ENCODE results near the gene SP2.

Gene SP2

DNA sequence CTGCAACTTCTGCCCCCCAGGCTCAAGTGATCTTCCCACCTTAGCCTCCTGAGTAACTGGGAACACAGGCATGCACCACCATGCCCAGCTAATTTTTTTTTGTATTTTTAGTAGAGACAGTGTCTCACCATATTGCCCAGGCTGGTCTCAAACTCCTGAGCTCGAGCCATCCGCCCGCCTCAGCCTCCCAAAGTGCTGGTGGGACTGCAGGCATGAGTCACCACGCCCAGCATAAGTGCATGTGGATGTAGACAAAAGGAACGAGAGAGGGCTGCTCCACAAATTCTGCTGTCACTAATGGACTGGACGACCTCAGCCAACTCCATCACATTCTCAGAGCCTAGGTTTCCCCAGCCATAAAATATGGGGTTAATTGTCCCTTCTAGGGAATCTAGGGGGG lies 7.7 kb upstream of the SP2 start:
- no peak for FAIRE-seq
- no peak for DNase-seq (ENCODE audit: extremely low spot score, insufficient read length, low read depth)

DNA sequence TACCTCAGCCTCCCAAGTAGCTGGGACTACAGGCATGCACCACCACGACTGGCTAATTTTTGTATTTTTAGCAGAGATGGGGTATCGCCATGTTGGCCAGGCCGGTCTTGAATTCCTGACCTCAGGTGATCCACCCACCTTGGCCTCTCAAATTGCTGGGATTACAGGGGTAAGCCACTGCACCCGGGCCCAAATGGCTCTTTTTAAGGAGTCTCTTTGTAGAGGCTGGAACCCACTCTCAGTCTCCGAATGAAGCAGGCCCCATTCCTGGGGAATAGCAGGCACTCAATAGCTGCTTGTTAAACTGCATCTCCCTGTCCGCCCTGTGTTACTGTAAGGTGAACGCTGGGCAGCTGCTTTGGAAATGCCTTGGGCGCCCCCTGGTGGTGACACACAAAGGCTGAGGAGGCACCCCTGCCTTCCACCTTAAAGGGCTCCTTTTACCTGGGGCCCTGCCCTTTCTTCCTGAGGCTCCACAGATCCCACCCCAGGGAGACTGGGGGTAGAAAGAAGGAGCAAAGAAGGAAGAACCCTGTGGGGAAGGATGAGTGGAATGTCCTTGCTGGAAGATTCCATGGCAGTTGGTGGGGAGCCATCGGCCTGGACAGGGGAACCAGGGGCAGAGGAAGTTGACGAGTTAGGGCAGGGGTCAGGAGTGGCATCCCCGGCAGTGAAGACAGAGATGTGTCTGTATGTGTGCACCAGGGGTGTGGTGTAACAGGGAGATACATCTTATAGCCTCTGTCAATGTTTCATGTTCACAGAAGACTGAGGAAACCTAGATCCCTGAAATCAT lies 6.1 kb upstream of the SP2 start:
- DNase-seq (ENCODE audit: extremely low spot score, insufficient read length, low read depth): peak; percentile 48
- FAIRE-seq: peak; percentile 79

DNA sequence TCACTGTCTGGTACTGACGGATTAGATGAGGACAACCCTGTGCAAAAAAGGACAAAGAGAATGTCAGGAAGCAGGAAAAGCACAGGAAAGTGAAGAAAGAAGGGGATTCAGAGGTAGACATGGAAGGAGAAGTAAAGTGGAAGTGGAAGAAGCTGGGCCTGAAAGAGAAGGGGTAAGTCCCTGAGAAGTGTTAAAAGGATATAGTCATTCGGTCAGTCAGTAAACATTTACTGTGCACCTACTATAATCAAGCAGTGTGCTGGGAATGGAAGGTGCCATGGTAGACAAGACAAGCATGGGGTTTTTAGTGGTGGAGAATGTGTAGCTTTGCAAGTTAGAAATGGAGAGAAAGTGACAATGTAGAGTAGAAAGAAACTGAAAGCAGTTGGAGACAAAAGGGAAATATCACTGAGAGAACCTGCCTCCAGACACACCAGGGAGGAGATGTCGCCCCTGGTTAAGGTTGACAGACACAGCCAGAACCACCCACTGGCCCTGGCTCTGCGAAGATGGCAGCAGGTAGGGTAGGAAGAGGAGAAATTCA lies 4.4 kb upstream of the SP2 start:
- DNase-seq (ENCODE audit: extremely low spot score, insufficient read length, low read depth): no peak
- FAIRE-seq: no peak

DNA sequence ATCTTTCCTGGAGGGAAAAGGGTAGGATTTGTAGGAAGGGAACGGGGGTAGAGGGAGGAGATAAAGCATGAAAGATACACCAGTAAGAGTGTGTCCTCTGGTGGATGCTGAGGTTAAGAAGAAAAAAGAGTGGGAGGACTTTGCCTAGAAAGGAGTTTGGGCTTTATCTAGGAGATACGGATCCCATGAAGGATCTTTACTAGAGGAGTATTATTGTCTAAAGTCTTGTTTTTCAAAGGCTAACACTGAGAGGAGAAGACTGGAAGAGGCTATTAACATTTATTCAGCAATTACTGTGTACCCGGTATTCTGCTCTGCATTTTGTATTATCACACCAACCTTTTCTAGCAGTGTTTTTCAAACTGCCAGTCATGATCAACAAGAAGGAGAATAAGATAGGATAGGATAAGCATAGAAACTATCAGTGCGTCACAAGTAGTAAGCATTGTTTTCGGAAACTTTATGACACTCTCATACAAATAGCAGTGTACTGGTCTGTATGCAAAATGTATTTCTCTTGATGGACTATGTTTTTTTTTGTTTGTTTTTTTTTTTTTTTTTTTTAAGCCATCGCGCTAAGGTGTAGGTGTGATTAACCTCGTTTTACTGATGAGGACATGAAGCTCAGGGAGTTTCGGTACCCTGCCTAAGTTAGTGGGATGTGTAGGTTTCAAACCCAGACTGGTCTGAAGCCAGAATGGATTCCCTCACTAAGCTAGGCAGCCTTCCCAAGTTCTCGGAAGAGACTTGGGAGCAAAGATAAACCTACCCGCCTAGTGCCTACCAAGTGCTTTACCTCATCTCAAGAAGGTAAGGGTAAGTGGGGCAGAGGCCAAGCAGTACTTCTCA lies 1.3 kb upstream of the SP2 start:
- DNase-seq (ENCODE audit: extremely low spot score, insufficient read length, low read depth) (no peak), FAIRE-seq (no peak)

DNA sequence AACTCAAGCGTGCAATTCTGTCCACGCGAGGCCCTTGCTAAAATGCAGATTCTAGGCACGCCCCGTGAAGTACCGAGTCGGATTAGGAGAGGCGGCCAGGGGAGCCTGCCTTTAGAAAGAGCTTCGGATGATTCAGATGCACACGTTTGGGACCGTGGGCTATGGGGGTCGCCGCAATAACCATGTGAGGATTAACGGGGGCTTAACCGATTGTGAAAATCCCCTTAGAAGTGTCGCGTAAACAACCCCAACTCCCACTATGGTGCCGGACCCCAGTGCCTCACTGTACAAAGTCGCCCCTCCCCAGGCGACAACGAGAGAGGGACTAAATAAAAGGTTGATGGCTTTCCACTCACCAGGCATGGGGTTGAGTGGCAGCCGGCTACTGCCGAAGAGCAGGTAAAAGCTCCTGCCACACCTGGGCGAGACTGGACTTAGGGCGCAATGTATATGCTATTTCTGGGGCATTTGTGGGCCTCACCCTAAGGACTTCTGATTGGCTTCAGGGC lies 635 bp upstream of the SP2 start:
- DNase-seq (ENCODE audit: extremely low spot score, insufficient read length, low read depth) (no peak), FAIRE-seq (no peak)

DNA sequence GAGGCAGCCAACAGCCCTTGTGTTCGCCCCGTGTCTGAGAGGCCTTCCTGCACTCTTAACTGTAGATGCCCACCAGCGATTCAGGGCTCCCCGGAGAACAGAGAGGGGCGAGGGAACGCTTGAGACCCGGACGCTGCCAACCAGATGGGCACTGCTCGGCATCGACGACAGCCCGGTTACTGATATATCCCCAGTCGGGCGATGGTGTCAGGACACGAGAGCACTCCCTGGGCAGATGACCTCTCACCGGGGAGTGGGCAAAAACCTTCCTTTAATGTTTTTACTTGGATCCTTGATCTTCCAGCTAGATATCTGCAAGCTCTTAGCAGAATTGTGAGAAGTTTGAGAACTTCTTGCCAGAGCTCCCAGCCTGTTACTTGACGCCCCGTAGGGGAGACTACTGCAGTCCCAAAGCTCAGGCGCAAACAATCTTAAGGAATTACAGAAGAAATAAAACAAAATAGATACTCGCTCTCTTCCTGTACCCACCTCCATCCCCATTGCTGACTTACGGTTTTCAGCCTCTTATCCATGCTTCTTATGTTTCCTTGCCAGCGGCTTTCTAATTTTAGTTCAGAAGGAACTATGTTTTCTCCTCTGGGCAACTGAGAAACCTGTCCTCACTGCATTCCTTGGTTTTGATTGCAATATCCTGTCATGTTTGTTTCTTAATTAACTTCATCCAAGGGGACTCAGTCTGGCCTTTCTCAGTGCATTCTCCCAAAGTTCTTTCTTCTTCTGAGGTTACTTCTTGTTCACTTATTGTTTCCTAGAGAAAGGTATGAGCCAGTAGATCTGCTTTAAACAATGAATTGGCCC lies 845 bp downstream of the SP2 start:
- FAIRE-seq: no peak
- DNase-seq (ENCODE audit: extremely low spot score, insufficient read length, low read depth): no peak

DNA sequence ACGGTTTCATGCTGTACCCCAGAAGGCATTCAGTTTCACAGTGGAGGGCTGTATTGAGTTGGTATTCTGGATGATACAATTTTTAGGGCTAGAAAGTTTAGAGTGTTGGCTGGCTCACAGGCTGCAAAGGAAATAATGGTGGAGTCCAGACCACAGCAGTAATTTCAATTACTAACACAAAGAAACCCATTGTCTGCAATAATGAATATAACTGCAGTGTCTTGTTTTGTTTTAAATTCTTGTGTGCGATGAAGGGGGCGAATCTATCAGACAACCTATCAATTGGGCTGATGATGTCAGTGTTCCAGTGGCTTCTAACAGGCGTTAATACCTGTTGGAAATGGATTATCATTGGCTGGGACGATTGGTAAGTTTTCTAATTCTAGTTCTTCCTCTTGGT lies 1.5 kb downstream of the SP2 start:
- DNase-seq (ENCODE audit: extremely low spot score, insufficient read length, low read depth) (no peak), FAIRE-seq (no peak)

DNA sequence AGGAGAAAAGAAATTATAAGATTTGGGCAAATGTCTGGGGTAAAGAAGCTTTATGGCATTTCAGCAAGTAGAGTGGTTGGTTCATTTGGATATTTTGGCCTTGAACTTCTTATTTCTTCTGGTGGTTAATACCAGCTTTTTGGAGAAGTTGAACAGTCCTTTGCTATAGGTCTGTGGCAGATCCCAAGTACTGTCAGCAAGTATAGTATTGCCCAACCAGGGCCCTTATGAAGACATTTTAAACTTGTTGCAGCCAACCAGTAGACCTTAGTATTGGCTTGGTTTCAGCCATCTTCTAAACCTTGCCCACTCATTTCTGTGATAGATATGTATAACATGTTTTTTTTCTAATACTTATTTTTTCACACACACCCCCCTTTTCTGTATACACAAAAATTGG lies 2.2 kb downstream of the SP2 start:
- no peak for DNase-seq (ENCODE audit: extremely low spot score, insufficient read length, low read depth)

DNA sequence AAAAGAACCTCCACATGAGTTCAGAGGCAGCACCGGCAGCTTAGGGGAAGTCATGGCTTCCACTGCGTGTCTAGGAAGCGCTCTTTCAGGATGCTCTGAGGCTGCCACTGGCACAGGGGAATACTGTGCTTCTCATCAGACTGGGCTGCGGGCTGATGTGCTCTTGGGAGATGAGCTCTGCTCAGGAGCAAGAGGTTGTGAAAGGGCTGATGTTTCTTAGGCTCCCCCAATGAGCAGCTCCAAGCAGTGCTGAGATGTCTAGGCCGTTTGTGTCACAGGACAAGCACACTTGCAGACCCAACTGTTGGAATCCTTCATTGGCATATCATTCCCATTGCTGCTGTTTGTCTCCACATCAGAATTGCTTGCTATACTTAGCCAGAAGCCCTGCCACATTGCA lies 3.6 kb downstream of the SP2 start:
- DNase-seq (ENCODE audit: extremely low spot score, insufficient read length, low read depth) (no peak), FAIRE-seq (no peak)

More for the DNA sequence above, 2.2 kb downstream of the SP2 start:
- no peak for FAIRE-seq

DNA sequence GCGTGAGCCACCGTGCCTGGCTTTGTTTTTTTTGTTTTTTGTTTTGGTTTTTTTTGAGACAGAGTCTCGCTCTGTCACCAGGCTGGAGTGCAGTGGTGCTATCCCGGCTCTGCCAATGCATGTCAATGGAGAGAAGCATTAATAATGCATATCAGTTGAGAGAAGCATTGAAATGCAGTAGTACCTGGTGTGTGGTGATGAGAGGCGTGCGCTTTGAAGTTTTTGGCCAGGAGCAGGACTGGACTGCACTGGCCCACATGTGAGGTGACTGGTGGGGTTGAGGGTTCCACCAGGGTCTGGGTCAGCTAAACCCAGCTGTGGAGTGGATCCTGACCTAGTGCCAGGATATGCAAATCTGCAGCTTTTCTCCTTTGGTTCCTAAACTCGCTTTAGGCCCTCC lies 5.4 kb downstream of the SP2 start:
- no peak for DNase-seq (ENCODE audit: extremely low spot score, insufficient read length, low read depth)
- no peak for FAIRE-seq

DNA sequence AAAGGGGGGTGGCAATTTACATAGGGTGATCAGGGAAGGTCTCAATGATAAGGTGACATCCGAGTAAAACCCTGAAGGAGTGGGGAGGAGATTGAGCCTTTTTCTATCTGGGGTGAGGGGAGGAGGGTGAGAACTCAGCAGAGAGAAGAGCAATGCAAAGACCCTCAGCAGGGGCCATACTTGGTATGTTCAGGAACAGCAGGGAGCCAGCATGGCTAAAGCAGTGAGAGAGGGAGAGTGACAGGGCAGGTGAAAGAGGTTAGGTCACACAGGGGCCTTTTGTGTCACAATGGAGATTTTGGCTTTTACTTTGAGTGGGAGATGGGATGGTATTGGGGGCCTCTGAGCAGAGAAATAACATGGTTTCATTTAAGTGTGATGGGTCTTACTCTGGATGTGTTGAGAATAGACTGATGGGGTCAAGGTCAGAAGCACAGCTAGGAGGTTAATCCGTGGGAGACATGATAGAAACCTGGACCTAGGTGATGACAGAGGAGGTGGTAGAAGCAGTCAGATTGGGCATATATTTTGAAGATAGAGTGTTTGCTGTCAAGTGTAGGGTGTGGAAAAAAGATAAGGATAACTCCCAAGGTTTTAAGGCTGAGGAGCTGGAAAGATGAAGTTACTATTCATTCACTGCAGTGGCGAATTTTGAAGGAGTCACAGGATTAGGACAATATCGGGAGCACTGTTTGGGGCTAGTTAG lies 6.2 kb downstream of the SP2 start:
- DNase-seq (ENCODE audit: extremely low spot score, insufficient read length, low read depth) (no peak), FAIRE-seq (no peak)

DNA sequence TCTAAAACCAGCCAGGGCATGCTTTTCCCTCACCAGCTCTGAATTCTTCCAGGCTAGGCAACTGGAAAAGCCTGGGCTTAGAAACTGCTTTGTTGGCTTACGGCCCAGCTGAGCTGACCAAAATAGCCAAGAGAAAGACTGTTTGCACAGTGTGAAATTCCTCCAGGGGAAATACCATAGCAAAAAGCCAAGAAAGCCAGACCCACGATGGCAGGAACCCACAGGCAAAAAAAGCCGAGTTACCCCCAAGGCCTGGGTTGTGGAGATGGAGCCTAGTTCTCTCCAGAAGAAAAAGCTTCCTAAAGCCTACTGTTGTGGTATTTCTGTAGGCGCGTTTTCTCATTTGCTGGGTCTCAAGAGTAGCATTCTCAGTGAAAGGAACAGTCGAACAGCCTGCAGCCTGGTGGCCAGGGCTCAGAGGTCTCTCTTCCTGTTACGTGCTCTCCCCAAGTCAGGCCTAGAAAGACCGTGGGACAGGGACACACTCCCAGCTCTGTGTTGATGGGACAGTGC lies 9.2 kb downstream of the SP2 start:
- DNase-seq (ENCODE audit: extremely low spot score, insufficient read length, low read depth) (no peak), FAIRE-seq (no peak)

DNA sequence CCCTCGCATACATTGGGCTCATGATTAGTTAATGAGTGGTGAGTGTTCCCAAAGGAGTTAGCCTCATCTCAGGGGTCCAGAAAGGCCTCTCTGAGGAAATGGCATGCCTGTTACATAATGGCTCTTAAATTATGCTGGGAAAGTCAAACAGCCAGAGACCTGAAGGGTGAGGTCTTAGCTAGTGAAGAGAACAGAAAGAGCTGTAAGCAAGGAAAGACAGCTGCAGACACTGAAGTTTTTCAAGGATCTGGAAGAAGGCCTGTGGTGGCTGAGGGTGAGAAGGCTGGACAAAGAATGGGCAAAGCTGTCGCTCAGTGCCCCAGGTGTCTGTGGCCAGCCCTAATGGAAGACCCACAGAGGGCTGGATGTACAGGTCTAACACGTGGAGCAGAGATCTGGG lies 10.4 kb downstream of the SP2 start:
- DNase-seq (ENCODE audit: extremely low spot score, insufficient read length, low read depth) (no peak), FAIRE-seq (no peak)

DNA sequence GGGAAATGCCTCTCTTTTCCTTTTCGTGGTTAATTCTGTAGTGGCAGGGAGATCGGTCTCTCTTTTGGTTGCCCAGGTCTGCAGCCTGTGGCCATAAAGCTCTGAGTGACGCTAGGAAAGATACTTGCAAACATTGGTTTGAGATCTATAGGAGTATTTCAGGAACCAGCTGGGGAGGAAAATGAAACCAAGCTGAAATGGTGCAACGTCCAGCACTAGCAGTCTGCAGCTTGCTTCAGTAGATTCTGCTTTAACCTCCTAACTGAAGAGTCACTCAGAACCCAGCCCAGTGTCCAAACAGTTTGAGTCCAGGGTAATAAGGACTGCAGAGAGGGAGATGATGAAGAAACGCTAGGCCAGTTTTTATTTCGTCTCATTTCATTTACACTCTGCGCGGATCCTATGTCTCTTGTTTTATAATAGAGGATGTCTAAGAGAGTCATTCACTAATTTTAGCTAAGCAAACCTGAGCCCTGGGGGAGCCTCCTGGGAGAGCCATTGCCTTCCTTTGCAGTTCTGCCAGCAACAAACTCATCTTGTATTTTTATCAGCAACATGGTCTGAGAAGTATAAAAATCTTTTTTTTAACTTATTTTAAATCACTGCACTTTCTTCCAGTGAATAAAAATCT lies 12.0 kb downstream of the SP2 start:
- DNase-seq (ENCODE audit: extremely low spot score, insufficient read length, low read depth) (no peak), FAIRE-seq (no peak)

DNA sequence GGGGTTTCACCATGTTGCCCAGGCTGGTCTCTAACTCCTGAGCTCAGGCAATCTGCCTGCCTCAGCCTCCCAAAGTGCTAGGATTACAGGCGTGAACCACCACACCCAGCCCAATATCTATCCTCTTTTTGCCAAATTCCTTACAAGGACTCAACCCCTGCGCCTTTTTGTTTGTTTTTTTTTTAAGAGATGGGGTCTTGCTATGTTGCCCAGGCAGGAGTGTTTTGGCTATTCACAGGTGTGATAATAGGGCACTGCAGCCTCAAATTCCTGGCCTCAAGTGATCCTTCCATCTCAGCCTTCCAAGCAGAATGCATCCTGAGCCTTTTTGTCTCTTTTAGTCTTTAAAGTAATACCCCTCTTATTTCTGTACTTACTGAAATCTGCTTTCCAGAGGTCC lies 17.0 kb downstream of the SP2 start:
- no peak for FAIRE-seq

DNA sequence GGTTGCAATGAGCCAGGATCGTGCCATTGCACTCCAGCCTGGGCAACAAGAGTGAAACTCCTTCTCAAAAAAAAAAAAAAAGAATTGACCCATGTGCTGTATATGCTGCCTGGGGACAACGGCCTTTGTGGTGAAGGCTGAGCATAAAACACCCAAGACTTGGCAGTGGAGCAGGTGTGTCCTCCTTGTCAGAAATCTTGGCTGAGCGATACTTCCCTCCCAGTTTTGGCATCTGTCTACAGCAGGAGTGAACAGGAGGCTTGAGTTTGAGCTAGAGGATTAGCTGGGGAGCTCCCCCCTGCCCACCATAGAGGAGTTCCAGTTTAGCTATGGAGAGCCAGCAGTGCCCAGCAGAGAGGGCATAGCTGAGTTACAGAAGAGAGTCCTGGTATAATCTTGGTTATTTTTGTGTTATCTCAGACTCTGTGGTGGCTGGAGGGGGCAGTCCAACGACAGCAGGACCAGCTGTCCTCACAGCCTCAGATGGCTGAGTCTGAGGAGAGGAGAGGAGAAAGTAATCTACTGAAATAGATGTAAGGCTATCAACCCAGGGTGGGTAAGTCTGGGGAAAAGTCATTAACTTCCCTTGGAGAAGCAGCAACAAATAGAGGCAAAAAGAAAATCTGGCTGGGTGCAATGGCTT lies 18.4 kb downstream of the SP2 start:
- FAIRE-seq (no peak), DNase-seq (ENCODE audit: extremely low spot score, insufficient read length, low read depth) (no peak)

More for the DNA sequence above, 17.0 kb downstream of the SP2 start:
- no peak for DNase-seq (ENCODE audit: extremely low spot score, insufficient read length, low read depth)

DNA sequence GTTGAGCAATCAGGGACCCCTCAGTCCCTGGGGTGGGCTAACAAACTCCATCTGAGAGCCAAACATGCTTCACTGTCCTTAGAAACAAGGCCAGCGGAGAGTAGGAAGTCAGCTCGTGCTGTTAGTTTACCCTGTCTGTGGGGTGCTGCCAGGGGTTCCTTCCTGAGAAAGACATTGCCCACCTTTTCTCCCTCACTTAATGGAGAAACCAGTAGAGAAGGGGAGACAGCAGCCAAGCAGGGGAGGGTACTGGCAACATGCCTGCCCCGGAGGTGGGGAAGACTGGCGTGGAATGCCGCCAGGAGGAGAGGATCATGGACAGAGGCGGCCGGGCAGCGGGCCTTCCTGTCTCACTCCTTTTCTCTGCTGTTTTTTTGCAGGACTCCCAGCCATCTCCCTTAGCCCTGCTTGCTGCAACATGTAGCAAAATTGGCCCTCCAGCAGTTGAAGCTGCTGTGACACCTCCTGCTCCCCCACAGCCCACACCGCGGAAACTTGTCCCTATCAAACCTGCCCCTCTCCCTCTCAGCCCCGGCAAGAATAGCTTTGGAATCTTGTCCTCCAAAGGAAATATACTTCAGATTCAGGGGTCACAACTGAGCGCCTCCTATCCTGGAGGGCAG lies 19.9 kb downstream of the SP2 start:
- FAIRE-seq: no peak
- DNase-seq (ENCODE audit: extremely low spot score, insufficient read length, low read depth): no peak

Measured in GM18507 (cell line).